ENCODE measurements around the gene MYD88. TPM values are rescaled to one million over a fixed set of nuclear protein-coding genes. Genes with fewer than 3 reads are reported as not detected.

MYD88 gene
- total RNA-seq, 1 donor from 2014 or later, result 99.7 TPM

DNA sequence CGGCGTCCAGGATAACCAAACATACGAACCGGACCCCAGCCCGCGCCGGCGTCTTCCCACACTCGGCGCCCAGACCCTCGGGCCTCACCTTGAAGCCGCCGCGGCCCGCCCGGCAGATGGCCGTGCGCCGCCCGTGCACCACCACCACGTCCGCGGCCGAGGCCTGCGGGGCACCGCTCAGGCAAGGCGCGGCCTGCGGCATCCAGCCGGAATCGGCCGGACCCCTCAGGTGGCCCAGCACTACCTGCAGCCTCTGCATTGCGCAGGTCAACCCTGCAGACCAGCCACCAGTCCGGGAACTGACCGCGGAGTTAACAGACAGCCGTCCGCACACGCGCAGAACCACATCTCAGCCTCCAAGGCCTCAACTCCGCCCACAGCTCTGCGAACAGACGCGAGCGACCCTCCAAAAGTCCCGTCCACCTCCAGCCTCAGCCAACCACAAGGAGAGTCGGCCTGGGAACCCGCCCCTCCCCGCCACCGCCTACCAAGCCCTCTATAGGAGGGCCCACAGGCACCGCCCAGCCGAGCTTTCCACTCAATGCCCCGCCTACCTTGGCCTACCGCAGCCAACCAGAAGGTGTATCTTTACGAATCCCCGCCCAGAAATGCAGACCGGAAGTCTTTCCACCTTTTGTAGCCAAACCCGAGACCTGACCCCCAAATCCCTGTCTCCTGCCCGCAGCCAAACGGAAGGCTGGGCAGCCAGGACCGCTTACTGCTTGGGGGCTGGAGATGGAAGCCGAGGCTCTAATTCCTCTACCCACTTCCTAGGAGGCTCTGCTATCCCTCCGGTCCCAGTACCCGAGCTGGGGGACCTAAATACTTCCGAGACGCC lies 1.5 kb upstream of the MYD88 start, which contains the start of gene ACAA1:
ACAA1 (minus strand) TSS at position 351 of the 838 bp plus-strand sequence; CDS start at position 259, 92 bp downstream.
- Histone ChIP-seq H3K9me3 (no peaks in the 10 kb centered on the region), H3K27ac (peak within 1 kb of the TSS; percentile 96), H3K4me1 (peaks cover 68% of the 10 kb centered on the region), H3K4me3 (peak within 1 kb of the TSS; percentile 97), H3K27me3 (ENCODE audit: low read depth) (no peaks in the 10 kb centered on the region), H3K36me3 (peaks cover 48% of the 10 kb centered on the region)
- intact Hi-C loops (cut with DNase I), result no loop called here
- peak; percentile 96 to 97 for ATAC-seq
- no peak for TF ChIP-seq CTCF (IDR thresholded peaks at IDR 0.05)
- DNase-seq, result peak; percentile 100

DNA sequence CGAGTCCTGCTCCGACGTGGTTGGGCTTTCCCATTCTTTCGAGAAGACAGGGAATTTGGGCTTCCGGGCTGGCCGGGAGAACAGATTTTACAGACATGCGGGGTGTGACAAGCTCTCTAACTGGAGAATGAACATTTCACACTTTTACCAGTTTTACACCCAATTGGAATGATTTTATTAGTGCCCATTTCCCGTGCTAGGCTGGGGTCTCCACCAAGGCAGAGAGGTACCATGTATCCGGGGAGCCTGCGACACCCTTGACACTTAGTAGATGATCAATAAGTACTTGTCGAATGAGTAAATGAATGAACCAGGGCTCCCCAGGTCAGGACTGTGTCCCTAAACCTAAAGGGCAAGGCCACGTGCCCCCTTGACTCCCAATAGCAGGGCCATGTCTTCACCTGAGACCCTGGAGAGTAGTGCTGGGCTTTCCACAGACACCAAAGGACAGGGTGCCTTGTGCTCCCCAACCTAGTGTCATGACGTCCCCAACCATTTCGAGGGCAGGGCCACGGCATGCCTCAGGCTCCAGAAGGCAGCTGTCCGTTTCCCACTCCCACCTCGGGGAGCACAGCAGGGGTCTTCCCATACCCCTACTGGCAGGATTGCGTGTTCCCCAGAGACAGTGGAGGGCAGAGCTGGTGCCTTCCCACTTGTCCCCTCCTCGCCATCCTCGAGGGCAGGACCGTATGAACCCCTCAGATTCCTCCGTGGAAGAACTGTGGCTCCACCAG lies 679 bp upstream of the MYD88 start:
- TF ChIP-seq CTCF (IDR thresholded peaks at IDR 0.05), result no peak
- intact Hi-C loops (cut with DNase I), result no loop called here
- peaks cover 60% of the 10 kb centered on the region for H3K4me1 ChIP-seq
- ATAC-seq (peak; percentile 0 to 35), DNase-seq (peak; percentile 49)
- peak overlapping the region; percentile 96 for H3K27ac ChIP-seq
- H3K27me3 ChIP-seq (ENCODE audit: low read depth), result no peaks in the 10 kb centered on the region
- no peaks in the 10 kb centered on the region for H3K9me3 ChIP-seq
- H3K36me3 ChIP-seq, result peaks cover 48% of the 10 kb centered on the region
- peak overlapping the region; percentile 97 for H3K4me3 ChIP-seq

- Histone ChIP-seq H3K4me1 (peaks cover 57% of the 10 kb centered on the region), H3K36me3 (peaks cover 35% of the 10 kb centered on the region), H3K27ac (peak overlapping the region; percentile 96), H3K27me3 (ENCODE audit: low read depth) (no peaks in the 10 kb centered on the region), H3K4me3 (peak overlapping the region; percentile 97), H3K9me3 (no peaks in the 10 kb centered on the region)
- TF ChIP-seq CTCF (IDR thresholded peaks at IDR 0.05), result no peak
- peak; percentile 33 for DNase-seq
- intact Hi-C loops (cut with DNase I), result no loop called here
- no peak for ATAC-seq
Measured at GRCh38 chr3:38139191-38139590, 730 bp downstream of the MYD88 start.

DNA sequence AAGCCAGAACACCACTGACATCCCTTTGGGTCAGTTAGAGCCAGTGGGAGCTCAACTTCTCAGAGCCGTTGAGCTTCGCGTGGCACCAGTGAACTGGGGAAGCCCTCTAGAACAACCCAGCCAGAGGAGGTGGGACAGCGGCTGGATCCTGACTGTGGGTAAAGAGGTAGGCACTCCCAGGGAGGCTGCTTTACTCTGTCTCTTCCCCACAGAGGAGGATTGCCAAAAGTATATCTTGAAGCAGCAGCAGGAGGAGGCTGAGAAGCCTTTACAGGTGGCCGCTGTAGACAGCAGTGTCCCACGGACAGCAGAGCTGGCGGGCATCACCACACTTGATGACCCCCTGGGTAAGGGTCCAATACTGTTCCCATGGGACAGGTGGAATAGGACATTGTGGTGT lies 1.2 kb downstream of the MYD88 start:
- Histone ChIP-seq H3K27me3 (ENCODE audit: low read depth) (no peaks in the 10 kb centered on the region), H3K4me3 (peak overlapping the region; percentile 97), H3K27ac (peak overlapping the region; percentile 96), H3K4me1 (peaks cover 52% of the 10 kb centered on the region), H3K9me3 (no peaks in the 10 kb centered on the region), H3K36me3 (peaks cover 30% of the 10 kb centered on the region)
- no peak for TF ChIP-seq CTCF (IDR thresholded peaks at IDR 0.05)
- DNase-seq (peak; percentile 39), ATAC-seq (no peak)
- intact Hi-C loops (cut with DNase I), result no loop called here

DNA sequence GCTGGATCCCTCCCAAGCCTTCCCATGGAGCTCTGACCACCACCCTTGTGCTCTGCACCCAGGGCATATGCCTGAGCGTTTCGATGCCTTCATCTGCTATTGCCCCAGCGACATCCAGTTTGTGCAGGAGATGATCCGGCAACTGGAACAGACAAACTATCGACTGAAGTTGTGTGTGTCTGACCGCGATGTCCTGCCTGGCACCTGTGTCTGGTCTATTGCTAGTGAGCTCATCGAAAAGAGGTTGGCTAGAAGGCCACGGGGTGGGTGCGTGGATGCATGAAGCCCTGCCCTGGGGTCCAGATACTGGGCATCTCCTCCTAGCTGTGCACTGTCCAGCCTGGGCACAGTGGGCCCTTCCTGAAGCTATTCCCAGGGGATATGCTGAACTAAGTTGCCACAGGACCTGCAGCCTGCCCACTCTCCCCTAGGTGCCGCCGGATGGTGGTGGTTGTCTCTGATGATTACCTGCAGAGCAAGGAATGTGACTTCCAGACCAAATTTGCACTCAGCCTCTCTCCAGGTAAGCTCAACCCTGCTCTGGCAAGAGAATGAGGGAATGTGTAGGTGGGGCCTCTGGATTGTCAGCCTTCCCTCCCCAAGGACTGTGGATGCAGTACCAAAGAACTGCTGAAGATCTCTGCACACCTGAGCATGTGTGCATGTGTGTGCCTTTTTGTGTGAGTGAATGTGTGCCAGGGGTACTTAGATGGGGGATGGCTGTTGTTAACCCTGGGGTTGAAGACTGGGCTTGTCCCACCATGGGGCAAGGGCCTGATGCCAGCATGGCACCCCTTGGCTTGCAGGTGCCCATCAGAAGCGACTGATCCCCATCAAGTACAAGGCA lies 2.1 kb downstream of the MYD88 start:
- peak; percentile 24 for DNase-seq
- intact Hi-C loops (cut with DNase I), result no loop called here
- H3K4me3 ChIP-seq, result peak overlapping the region; percentile 97
- H3K36me3 ChIP-seq, result peaks cover 25% of the 10 kb centered on the region
- no peak overlapping the region for H3K27ac ChIP-seq
- ATAC-seq, result no peak
- peaks cover 43% of the 10 kb centered on the region for H3K4me1 ChIP-seq
- H3K9me3 ChIP-seq, result no peaks in the 10 kb centered on the region
- TF ChIP-seq CTCF (IDR thresholded peaks at IDR 0.05), result no peak
- H3K27me3 ChIP-seq (ENCODE audit: low read depth), result no peaks in the 10 kb centered on the region

Measured in lower lobe of right lung (tissue), 2 donors.